NCI-H2081 (cell line): Measurements from ENCODE around the gene SPEF2.

Source experiments
- DNase-seq, 2 experiments: peaks; one replicate each; lab custom pipeline; 2025; lab: John Stamatoyannopoulos, UW

SPEF2 gene

GRCh38 chr5:35707659-35708058 lies 90.0 kb downstream of the SPEF2 start:
- DNase-seq: no peak

DNA sequence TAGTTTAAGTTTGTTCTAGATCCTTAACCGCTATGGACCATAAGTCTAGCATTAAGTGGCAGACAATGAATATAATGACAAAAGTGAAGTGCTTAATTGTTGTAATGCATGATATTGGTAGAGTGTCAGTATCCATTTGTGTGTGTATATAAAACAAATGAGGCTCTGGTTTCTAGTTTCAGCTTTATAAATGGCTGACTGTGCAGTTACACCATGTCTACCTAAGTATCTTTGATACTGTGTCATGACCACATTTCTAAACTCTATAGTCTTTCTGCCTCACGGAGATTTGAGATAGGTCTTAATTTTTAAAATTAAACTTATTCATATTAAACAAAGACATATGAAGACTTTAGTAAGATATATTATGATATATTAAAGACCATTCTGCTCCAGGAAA lies 92.0 kb downstream of the SPEF2 start:
- DNase-seq: no peak

DNA sequence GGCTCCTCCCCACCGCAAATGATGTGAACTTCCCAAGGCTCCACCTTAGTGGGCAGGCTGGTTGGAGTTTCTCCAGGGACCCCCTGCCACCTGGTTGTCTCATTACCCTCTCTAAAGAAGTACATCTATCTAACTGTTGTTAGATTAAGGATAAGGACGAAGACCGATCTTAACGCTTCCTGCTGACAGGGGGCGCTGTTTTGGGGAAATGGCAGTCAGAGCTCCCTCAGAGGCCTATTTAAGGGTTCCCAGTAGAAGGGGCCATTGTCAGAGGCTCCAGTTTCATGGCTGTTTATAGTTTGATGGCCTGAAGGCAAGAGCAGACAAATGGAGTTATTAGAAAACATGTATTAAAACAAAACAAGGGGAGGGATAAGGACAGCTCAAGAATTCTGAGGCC lies 100.1 kb downstream of the SPEF2 start:
- DNase-seq: no peak

GRCh38 chr5:35735718-35736117 lies 118.1 kb downstream of the SPEF2 start:
- no peak for DNase-seq

GRCh38 chr5:35736280-35736679 lies 118.6 kb downstream of the SPEF2 start:
- no peak for DNase-seq

GRCh38 chr5:35741126-35741716 lies 123.6 kb downstream of the SPEF2 start:
- no peak for DNase-seq

- no peak for DNase-seq
Measured at GRCh38 chr5:35741971-35742370, 124.3 kb downstream of the SPEF2 start.

DNA sequence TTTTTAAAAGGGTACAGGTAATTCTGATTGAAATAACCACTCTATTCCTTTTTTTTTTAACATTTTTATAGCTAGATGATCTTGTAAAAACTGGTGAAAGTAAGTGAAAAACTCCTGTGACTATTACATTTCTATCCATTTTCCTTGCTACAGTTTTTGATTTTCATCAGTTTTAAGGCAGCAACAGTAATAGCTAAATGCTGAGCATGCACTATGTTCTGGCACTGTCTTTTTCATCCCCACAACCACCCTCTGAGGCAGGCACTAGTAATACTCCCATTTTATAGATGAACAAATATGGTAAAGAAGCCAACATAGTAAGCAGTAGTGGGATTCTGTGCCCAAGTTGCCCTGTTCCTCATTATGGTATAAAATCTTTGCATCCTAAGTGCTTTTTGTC lies 126.0 kb downstream of the SPEF2 start:
- no peak for DNase-seq

- DNase-seq: no peak
Measured at GRCh38 chr5:35745193-35745592, 127.5 kb downstream of the SPEF2 start.

DNA sequence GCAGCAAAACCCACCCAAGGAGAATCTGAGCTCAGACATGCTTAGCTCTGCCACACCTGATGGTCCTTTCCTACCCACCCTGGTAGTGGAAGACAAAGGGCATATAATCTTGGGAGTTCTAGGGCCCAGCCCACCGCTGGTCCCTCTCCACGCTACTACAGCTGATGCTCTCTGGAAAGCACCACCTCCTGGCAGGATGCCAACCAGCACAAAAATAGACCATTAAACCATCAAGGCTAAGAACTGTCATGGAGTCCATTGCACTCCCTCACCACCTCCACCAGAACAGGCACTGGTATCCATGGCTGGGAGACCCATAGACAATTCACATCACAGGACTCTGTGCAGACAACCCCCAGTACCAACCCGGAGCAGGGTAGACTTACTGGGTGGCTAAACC lies 128.0 kb downstream of the SPEF2 start:
- DNase-seq: no peak

DNA sequence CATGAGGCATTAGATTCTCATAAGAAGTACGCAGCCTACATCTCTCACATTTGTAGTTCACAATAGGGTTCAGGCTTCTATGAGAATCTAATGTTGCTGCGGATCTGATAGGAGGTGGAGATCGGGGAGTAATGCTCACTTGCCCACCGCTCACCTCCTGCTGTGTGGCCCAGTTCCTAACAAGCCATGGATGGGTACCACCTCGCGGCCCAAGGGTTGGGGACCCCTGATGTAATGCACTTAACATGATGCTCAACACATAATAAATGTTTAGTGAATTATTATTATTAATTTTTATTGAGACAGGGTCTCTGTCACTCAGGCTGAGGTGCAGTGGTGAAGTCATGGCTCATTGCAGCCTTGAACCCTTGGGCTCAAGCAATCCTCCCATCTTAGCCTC lies 134.3 kb downstream of the SPEF2 start:
- DNase-seq: no peak

DNA sequence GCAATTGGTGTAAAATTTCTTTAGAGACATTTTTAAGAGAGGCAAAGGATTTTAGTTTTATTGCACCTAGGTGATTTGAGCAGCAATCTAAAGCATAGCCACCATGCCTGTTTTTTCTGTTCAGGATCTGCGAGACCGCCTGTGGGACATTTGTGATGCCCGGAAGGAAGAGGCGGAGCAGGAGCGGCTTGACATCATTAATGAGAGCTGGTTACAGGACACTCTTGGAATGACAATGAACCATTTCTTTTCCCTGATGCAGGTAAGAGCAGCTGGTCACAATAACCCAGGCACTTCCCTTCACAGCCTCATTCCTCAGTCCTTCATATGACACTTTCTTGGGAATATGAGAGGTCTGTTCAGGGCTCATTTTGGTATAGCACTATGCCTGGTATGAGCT lies 135.8 kb downstream of the SPEF2 start:
- DNase-seq: no peak

GRCh38 chr5:35754481-35754880 lies 136.8 kb downstream of the SPEF2 start:
- no peak for DNase-seq

DNA sequence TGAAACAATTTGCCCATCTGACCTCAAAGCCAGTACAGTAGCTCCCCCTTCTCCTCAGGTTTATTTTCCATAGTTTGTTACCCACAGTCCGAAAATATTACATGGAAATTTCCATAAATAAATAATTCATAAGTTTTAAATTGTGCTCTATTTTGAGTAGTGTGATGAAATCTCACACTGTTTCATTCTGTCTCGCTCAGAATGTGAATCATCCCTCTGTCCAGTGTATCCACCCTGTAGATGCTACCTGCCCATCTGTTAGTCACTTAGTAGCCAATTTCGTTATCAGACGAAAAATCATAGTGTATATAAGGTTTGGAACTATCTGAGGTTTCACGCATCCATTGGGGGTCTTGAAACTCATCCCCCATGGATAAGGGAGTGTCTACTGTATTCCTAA lies 138.3 kb downstream of the SPEF2 start:
- no peak for DNase-seq

DNA sequence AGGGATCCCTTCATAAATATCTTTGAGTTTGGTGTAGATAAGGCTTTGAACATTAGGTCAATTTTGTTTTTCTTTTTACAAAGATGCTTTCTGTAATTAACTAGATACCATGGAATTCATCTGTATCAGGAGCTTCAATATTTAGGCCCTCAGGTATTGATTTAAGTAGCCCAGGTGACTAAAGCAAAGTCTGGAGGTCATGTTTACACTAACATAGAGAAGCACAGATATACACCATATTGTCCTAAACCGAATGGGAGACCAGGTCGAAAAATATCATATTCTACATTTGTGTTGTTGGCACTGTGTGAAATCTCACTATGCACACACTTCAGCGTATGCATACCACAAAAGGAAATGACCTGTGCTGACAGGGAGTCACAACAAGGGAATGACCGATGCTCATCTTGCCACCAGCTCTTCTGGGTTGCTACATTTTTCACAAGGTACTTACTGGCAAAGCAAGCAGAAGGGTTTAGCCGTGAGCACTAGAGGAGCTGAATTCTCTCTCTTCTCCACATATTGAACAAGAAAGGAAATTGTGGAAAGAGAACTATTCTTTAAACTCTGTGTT lies 140.6 kb downstream of the SPEF2 start:
- DNase-seq: no peak

- no peak for DNase-seq
Measured at GRCh38 chr5:35761541-35761940, 143.9 kb downstream of the SPEF2 start.

DNA sequence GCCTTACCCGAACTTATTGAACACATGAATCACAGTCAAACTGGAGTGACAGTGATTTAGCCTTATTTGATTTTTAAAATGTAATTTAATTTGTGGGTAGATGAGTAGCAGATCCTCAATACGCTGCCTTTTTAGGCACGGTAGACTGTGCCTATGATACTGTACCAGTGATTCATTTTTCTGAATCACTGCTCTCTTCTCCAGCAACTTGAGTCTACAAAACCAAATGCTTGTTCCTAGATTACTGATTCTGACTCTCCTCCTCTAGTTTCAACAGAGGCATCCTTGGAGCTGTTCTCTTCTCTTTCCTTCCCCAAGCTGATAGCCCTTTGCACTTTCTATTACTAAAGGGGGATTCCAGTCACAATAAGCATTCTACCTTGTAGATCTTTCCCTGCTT lies 144.7 kb downstream of the SPEF2 start:
- no peak for DNase-seq

- no peak for DNase-seq
Measured at GRCh38 chr5:35765921-35766320, 148.3 kb downstream of the SPEF2 start.

- DNase-seq: no peak
Measured at GRCh38 chr5:35771300-35771699, 153.6 kb downstream of the SPEF2 start.

GRCh38 chr5:35771839-35772238 lies 154.2 kb downstream of the SPEF2 start:
- no peak for DNase-seq

- no peak for DNase-seq
Measured at GRCh38 chr5:35773967-35774366, 156.3 kb downstream of the SPEF2 start.

- no peak for DNase-seq
Measured at GRCh38 chr5:35776757-35777156, 159.1 kb downstream of the SPEF2 start.

DNA sequence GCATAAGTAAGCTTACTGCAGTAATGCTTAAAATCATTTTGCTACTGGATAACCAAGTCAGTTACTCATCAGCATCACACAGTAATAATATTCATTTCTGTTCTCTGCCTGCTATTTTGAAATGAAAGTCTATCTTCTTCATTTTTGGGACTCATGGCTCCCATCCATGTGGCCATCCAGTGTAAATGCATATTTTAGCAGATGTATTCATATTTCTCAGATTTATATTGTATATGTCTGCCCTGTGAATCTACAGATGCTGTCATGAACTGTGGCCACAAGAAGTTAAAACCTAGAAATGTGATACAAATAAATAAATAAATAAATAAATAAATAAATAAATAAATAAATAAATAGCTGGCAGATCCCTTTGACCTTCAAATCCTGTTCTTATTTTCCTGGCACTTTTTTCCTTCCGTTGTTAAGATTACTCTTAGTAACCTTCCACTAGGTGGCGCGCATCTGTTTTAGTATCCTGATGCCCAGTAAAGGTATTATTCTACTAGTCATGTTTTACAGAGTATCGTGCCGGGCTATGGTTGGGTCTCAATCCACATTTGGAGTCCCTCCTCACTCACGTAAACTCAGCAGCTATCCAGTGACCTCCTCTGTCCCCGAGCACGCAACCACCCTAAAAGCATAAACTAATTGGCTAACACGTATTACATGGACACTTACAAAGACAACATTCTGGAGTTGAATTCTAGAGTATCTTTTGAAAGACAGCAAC lies 159.9 kb downstream of the SPEF2 start:
- DNase-seq: peak; percentile 82 to 88
